ENCODE data around the gene CLK1. TPM values are rescaled to one million over a fixed set of nuclear protein-coding genes. Genes with fewer than 3 reads are reported as not detected.

The CLK1 gene
- total RNA-seq, 1 experiment from 2014 or later, result 46.8 TPM

DNA sequence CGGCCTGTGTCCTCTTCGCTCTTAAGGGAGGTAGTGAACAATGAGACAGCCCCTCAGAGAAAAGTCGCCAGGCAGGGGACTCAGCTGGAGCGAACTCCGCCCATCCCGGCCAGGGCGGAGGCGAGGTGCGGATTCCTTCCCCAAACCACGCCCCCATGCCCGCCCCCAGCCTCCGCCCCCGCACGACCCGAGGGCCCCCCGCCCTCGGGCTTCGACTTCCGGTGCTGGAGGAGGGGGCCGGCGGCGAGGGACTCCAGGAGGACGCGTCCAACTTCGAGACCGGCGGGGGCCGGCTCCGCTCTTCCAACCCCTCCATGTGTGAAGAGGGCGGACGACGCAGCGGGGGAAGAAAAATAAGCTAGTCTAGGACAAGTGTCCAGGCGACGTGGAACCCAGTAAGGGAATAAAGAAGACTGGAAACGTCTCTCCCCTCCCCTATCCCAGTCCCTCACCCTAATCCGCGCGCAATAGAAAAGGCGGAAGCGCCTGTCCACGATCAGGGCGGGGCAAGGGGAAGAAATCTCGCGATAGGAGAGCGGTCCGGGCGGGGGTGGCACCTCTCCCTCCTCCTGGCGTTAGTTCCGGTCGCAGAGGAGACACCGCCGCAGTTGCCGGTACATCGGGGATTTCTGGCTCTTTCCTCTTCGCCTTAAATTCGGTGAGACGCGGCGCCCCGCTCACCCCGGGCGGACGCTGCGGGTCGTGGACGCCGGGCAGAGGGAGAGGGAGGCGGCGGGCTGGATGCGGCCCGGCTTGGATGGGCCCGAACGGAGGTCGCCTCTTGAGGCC is 52.9 kb downstream of the CLK1 start, which contains the start of gene BZW1:
Gene BZW1 (plus strand): TSS at position 578 of the 789 bp plus-strand sequence. CDS start 1,308 bp downstream, outside the sequence.
- Histone ChIP-seq H3K18ac (ENCODE audit: insufficient read length, low read depth, low read length) (peak within 1 kb of the TSS; percentile 97), H3K79me2 (ENCODE audit: insufficient read depth, low read length) (peaks cover 22% of the 10 kb centered on the region), H2AK5ac (ENCODE audit: insufficient read length, low read length) (no peak within 1 kb of the TSS), H3K9me3 (ENCODE audit: control insufficient read depth, low read depth, low read length) (no peaks in the 10 kb centered on the region), H3K9ac (ENCODE audit: extremely low read depth, insufficient read length, low read length) (peak within 1 kb of the TSS; percentile 96), H4K5ac (ENCODE audit: insufficient read length, low read depth, low read length) (no peak within 1 kb of the TSS), H3K23me2 (ENCODE audit: insufficient read length, low read depth, low read length, poor library complexity, severe bottlenecking) (peaks cover 5% of the 10 kb centered on the region), H3K79me1 (ENCODE audit: insufficient read depth, low read depth, low read length, poor library complexity, severe bottlenecking) (no peaks in the 10 kb centered on the region), H2BK120ac (ENCODE audit: low read depth, low read length, poor library complexity, severe bottlenecking) (no peak within 1 kb of the TSS), H3K4me2 (ENCODE audit: insufficient read depth, insufficient read length, low read length) (peak within 1 kb of the TSS; percentile 93), H2BK12ac (ENCODE audit: insufficient read length, low read depth, low read length) (no peak within 1 kb of the TSS), H3K4me1 (ENCODE audit: insufficient read depth, low read length) (no peaks in the 10 kb centered on the region), H2AFZ (ENCODE audit: low read length) (no peak within 1 kb of the TSS), H3K4ac (ENCODE audit: low read depth, low read length) (no peak within 1 kb of the TSS), H4K8ac (replicated peaks; ENCODE audit: insufficient read length, low read depth, low read length) (no peak within 1 kb of the TSS), H3T11ph (ENCODE audit: low read length) (no peak within 1 kb of the TSS), H2BK5ac (ENCODE audit: insufficient read length, low read length) (peak within 1 kb of the TSS; percentile 14), H3K14ac (ENCODE audit: insufficient read depth, low read length) (peak within 1 kb of the TSS; percentile 97), H3K27ac (ENCODE audit: insufficient read length, low read depth, low read length) (peak within 1 kb of the TSS; percentile 24), H3K27me3 (ENCODE audit: insufficient read depth, low read length) (no peaks in the 10 kb centered on the region), H3K23ac (ENCODE audit: insufficient read length, low read depth, low read length) (no peak within 1 kb of the TSS), H3K56ac (ENCODE audit: insufficient read length, low read depth, low read length) (no peak within 1 kb of the TSS), H4K91ac (ENCODE audit: insufficient read length, low read depth, low read length) (no peak within 1 kb of the TSS), H4K20me1 (ENCODE audit: control insufficient read depth, insufficient read depth, insufficient read length) (no peaks in the 10 kb centered on the region), H2BK15ac (ENCODE audit: low read depth, low read length) (no peak within 1 kb of the TSS), H2BK20ac (ENCODE audit: low read depth, low read length, poor library complexity, severe bottlenecking) (no peak within 1 kb of the TSS)
- no CpG with 5 or more reads among the region's 75 CpGs for WGBS (ENCODE audit: extremely low coverage, insufficient read length, low lambda C conversion rate)
- peak within 1 kb of the TSS; percentile 99 to 100 (median 99) for H3K27ac Mint-ChIP-seq
- peak within 1 kb of the TSS; percentile 99 to 100 for H3K4me3 Mint-ChIP-seq
- peak; percentile 97 for DNase-seq
- TF ChIP-seq, protein P1, sequence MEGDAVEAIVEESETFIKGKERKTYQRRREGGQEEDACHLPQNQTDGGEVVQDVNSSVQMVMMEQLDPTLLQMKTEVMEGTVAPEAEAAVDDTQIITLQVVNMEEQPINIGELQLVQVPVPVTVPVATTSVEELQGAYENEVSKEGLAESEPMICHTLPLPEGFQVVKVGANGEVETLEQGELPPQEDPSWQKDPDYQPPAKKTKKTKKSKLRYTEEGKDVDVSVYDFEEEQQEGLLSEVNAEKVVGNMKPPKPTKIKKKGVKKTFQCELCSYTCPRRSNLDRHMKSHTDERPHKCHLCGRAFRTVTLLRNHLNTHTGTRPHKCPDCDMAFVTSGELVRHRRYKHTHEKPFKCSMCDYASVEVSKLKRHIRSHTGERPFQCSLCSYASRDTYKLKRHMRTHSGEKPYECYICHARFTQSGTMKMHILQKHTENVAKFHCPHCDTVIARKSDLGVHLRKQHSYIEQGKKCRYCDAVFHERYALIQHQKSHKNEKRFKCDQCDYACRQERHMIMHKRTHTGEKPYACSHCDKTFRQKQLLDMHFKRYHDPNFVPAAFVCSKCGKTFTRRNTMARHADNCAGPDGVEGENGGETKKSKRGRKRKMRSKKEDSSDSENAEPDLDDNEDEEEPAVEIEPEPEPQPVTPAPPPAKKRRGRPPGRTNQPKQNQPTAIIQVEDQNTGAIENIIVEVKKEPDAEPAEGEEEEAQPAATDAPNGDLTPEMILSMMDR (conservative IDR thresholded peaks at IDR 0.05), result no peak
- H3K9me3 Mint-ChIP-seq, result no peaks in the 10 kb centered on the region; a peak in 2 of 5 replicates
- peaks cover 29 to 39% (median 38%) of the 10 kb centered on the region in 3 experiments for H3K36me3 Mint-ChIP-seq (ENCODE audit: insufficient read depth in 1 of 3, low read depth in 3 of 3)
- no peaks in the 10 kb centered on the region for H3K27me3 Mint-ChIP-seq (ENCODE audit: low read depth)
- H3K4me1 Mint-ChIP-seq, result peaks cover 16 to 22% of the 10 kb centered on the region in 2 experiments

Data from H9 (cell line).